ENCODE measurements around the gene SNAPC1. TPM values are rescaled to one million over a fixed set of nuclear protein-coding genes. Genes with fewer than 3 reads are reported as not detected.
A peak's percentile ranks its signal among the peaks of the same experiment; 100 is the strongest.

The SNAPC1 gene
- total RNA-seq, 1 experiment from 2014 or later = 13.8 TPM

DNA sequence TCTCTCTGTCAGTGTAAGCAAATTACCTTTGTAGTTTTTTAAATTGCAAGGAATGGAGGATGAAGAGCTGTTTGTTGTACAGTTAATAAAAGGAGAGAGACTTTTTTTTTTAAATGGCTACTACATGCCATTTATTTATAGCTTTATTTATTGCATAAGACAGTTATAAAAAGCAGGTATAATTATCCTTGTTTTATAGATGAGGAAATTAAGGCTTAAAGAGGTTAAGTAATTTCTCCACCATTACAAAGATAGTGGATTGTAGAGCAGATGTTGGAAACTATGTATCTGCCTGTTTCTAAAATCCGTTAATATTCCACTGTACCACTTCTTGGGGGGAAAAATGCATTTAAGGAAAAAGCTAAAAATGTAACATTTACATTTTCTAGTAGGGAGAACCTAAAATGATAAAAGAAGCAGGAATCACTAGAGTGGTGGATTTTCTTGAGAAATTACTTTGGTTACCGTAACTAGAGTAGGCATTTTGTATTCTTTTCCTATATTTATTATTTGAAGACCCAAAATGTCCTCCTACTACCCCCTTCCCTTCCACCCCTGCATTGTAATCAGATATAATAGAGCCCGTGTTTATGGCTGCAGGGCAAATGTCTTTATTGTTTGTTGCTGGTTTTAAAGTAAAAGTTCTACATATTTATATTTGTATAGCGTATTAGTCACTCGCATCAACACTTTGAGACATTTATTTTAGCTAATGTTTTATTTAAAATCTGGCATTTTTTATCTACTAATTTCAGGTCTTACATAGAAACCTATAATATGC is 2.3 kb downstream of the SNAPC1 start:
- CTCF ChIA-PET = no interaction called here

DNA sequence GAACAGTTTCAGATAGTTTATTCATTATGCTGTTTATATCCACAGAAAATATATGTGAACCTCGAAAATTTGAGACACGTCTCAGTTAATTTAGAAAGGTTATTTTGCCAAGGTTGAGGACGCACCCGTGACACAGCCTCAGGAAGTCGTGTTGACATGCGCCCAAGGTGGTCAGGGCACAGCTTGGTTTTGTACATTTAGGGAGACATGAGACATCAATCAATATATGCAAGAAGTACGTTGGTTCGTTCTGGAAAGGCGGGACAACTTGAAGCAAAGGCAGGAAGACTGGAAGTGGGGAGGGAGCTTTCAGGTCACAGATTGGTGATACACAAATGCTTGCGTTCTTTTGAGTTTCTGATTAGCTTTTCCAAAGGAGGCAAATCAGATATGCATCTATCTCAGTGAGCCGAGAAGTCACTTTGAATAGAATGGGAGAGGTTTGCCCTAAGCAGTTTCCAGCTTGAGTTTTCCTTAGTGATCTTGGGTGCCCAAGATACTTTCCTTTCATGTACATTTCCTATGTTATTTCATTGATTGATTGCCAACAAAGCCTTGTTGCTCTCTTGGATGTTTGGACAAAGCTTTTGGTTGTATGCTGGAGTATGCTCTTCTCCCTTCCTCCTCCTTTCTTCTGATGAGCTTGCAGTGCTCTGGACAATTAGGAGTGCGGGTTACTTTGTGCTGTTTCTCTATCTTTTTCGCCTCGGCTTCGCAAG is 3.2 kb downstream of the SNAPC1 start:
- Histone ChIP-seq H3K27me3 (replicated peaks; ENCODE audit: insufficient read depth, low read depth, low read length, poor library complexity) (no peaks in the 10 kb centered on the region), H3K9me3 (ENCODE audit: low read depth, low read length, poor library complexity, severe bottlenecking) (no peaks in the 10 kb centered on the region), H3K4me1 (ENCODE audit: insufficient read depth, low read length, poor library complexity, severe bottlenecking) (peaks cover 23% of the 10 kb centered on the region), H3K27ac (ENCODE audit: low read depth, low read length, poor library complexity, severe bottlenecking) (peak overlapping the region; percentile 9), H3K36me3 (ENCODE audit: insufficient read depth, low read length, poor library complexity, severe bottlenecking) (peaks cover 28% of the 10 kb centered on the region), H3K4me3 (ENCODE audit: low read depth, low read length, poor library complexity, severe bottlenecking) (peak overlapping the region; percentile 83)
- ChIA-PET CTCF (no interaction called here), POLR2A (ENCODE audit: low non-redundant PET) (interaction anchor here (0.7 kb wide), 1 partner anchor 487 kb away, joined by 3 read pairs; no protein-coding TSS in a partner anchor)
- intact Hi-C loops (cut with micrococcal nuclease; ENCODE audit: unreplicated experiment) = no loop called here
- no TSS peak for BruUV-seq (replicated peaks)
- TF ChIP-seq, protein P1, sequence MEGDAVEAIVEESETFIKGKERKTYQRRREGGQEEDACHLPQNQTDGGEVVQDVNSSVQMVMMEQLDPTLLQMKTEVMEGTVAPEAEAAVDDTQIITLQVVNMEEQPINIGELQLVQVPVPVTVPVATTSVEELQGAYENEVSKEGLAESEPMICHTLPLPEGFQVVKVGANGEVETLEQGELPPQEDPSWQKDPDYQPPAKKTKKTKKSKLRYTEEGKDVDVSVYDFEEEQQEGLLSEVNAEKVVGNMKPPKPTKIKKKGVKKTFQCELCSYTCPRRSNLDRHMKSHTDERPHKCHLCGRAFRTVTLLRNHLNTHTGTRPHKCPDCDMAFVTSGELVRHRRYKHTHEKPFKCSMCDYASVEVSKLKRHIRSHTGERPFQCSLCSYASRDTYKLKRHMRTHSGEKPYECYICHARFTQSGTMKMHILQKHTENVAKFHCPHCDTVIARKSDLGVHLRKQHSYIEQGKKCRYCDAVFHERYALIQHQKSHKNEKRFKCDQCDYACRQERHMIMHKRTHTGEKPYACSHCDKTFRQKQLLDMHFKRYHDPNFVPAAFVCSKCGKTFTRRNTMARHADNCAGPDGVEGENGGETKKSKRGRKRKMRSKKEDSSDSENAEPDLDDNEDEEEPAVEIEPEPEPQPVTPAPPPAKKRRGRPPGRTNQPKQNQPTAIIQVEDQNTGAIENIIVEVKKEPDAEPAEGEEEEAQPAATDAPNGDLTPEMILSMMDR (conservative IDR thresholded peaks at IDR 0.05; ENCODE audit: low read depth, low read length) = no peak
- no peak for TF ChIP-seq EZH2 (IDR thresholded peaks at IDR 0.05; ENCODE audit: borderline replicate concordance, low read depth, low read length, poor library complexity, severe bottlenecking)
- DNase-seq (ENCODE audit: low spot score) = peak; percentile 42

More for the DNA sequence above, 2.3 kb downstream of the SNAPC1 start:
- Histone ChIP-seq H3K27me3 (replicated peaks; ENCODE audit: insufficient read depth, low read depth, low read length, poor library complexity) (no peaks in the 10 kb centered on the region), H3K4me3 (ENCODE audit: low read depth, low read length, poor library complexity, severe bottlenecking) (peak overlapping the region; percentile 83), H3K36me3 (ENCODE audit: insufficient read depth, low read length, poor library complexity, severe bottlenecking) (peaks cover 20% of the 10 kb centered on the region), H3K9me3 (ENCODE audit: low read depth, low read length, poor library complexity, severe bottlenecking) (no peaks in the 10 kb centered on the region), H3K4me1 (ENCODE audit: insufficient read depth, low read length, poor library complexity, severe bottlenecking) (peaks cover 23% of the 10 kb centered on the region), H3K27ac (ENCODE audit: low read depth, low read length, poor library complexity, severe bottlenecking) (peak overlapping the region; percentile 84)
- no peak for TF ChIP-seq EZH2 (IDR thresholded peaks at IDR 0.05; ENCODE audit: borderline replicate concordance, low read depth, low read length, poor library complexity, severe bottlenecking)
- TF ChIP-seq, protein P1 (conservative IDR thresholded peaks at IDR 0.05; ENCODE audit: low read depth, low read length) = no peak
- POLR2A ChIA-PET (ENCODE audit: low non-redundant PET) = no interaction called here
- BruUV-seq (replicated peaks) = no TSS peak
- intact Hi-C loops (cut with micrococcal nuclease; ENCODE audit: unreplicated experiment) = no loop called here
- DNase-seq (ENCODE audit: low spot score) = no peak

DNA sequence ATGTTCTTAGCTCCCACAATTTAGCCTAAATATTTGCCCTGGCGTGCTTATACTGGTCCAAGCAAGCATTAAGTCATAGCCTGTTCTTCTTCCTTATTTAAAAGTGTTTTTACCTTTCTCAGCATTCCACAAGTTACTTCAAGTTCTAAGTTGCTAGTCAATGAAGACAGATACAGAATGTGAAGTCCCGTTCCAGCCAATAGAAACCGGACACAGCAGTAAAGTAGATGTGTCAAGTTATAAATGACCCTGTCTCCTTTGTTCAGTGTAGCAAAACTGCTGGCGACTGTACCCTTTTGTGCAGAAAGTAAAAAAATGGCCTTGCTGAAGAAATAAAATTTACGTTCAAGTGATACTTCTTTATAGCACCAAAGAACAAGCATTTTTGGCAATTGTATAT is 3.9 kb downstream of the SNAPC1 start:
- BruUV-seq (replicated peaks) = no TSS peak
- POLR2A ChIA-PET (ENCODE audit: low non-redundant PET) = interaction anchor here (0.7 kb wide), 1 partner anchor 487 kb away, joined by 3 read pairs; no protein-coding TSS in a partner anchor
- peaks cover 36% of the 10 kb centered on the region for H3K36me3 ChIP-seq (ENCODE audit: insufficient read depth, low read length, poor library complexity, severe bottlenecking)
- intact Hi-C loops (cut with micrococcal nuclease; ENCODE audit: unreplicated experiment) = no loop called here
- peaks cover 23% of the 10 kb centered on the region for H3K4me1 ChIP-seq (ENCODE audit: insufficient read depth, low read length, poor library complexity, severe bottlenecking)
- TF ChIP-seq EZH2 (IDR thresholded peaks at IDR 0.05; ENCODE audit: borderline replicate concordance, low read depth, low read length, poor library complexity, severe bottlenecking) = no peak
- TF ChIP-seq, protein P1 (conservative IDR thresholded peaks at IDR 0.05; ENCODE audit: low read depth, low read length) = no peak
- H3K27ac ChIP-seq (ENCODE audit: low read depth, low read length, poor library complexity, severe bottlenecking) = peak overlapping the region; percentile 9
- no peaks in the 10 kb centered on the region for H3K9me3 ChIP-seq (ENCODE audit: low read depth, low read length, poor library complexity, severe bottlenecking)
- CTCF ChIA-PET = no interaction called here
- H3K4me3 ChIP-seq (ENCODE audit: low read depth, low read length, poor library complexity, severe bottlenecking) = no peak overlapping the region
- H3K27me3 ChIP-seq (replicated peaks; ENCODE audit: insufficient read depth, low read depth, low read length, poor library complexity) = no peaks in the 10 kb centered on the region
- no peak for DNase-seq (ENCODE audit: low spot score)

All from A673 (cell line).